ENCODE measurements around the gene EIF4G1. TPM values are rescaled to one million over a fixed set of nuclear protein-coding genes. Genes with fewer than 3 reads are reported as not detected.

The EIF4G1 gene
- total and polyA plus RNA-seq, 10 of the 15 experiments (the other 5 are each of a cell fraction or from before 2014, with no cell fraction given) = 5.7 to 462 (median 237) TPM

GRCh38 chr3:184373422-184373821, 59.0 kb downstream of the EIF4G1 start (continued):
- TF ChIP-seq ZNF687 (IDR thresholded peaks at IDR 0.05) = no peak
- TF ChIP-seq NKRF (conservative IDR thresholded peaks at IDR 0.05) = no peak
- TF ChIP-seq RFX5 (IDR thresholded peaks at IDR 0.05; ENCODE audit: low read depth, low read length) = no peak
- no peak for TF ChIP-seq NBN (IDR thresholded peaks at IDR 0.05)
- no peak for TF ChIP-seq BCL11A (IDR thresholded peaks at IDR 0.05; ENCODE audit: low read depth, low read length)
- no peak for TF ChIP-seq SMC3 (IDR thresholded peaks at IDR 0.05; ENCODE audit: borderline replicate concordance, low read length)

- ChIA-PET POLR2A (no interaction called here), RAD21 (ENCODE audit: unreplicated experiment) (no interaction called here), SMC1A (ENCODE audit: uncharacterized antibody, unreplicated experiment) (no interaction called here), CTCF (interaction anchor here (1.2 to 2.1 kb wide), 3 partner anchors 165 to 403 kb away, joined by 3 to 6 read pairs (median 4); no protein-coding TSS in a partner anchor)
- Histone ChIP-seq H3K27ac (ENCODE audit: control insufficient read depth, insufficient read depth) (no peak overlapping the region), H3K4me3 (no peak overlapping the region), H3K9ac (ENCODE audit: control insufficient read depth, insufficient read depth, low read length) (no peak overlapping the region), H3K9me3 (replicated peaks; ENCODE audit: control insufficient read depth, insufficient read depth, low read length) (no peaks in the 10 kb centered on the region), H3K79me2 (ENCODE audit: control insufficient read depth, insufficient read depth, low read length) (no peaks in the 10 kb centered on the region), H3K4me2 (ENCODE audit: control insufficient read depth, insufficient read depth) (no peak overlapping the region), H3K4me1 (ENCODE audit: control insufficient read depth, insufficient read depth, low read length) (no peaks in the 10 kb centered on the region), H2AFZ (ENCODE audit: control insufficient read depth, low read depth, low read length) (no peak overlapping the region), H3K36me3 (ENCODE audit: control insufficient read depth in 2 of 2, insufficient read depth in 2 of 2, low read length in 1 of 2) (no peaks in the 10 kb centered on the region), H4K20me1 (ENCODE audit: control insufficient read depth, insufficient read depth) (no peaks in the 10 kb centered on the region), H3K27me3 (replicated peaks in 1 of 2; ENCODE audit: control insufficient read depth in 2 of 2, insufficient read depth in 2 of 2, low read length in 1 of 2) (peaks cover 3 to 11% of the 10 kb centered on the region in 2 experiments)
- ATAC-seq (no peak), DNase-seq (ENCODE audit: low read depth, low spot score) (no peak), FAIRE-seq (no peak)
- no TSS peak for BruUV-seq (replicated peaks)
- in situ Hi-C loops (cut with MboI) = no loop called here
- WGBS (ENCODE audit: insufficient coverage, insufficient replicate concordance, low lambda C conversion rate, missing lambda C conversion rate) = 34% methylated on average over 12 of the region's 12 CpGs
- intact Hi-C loops (cut with micrococcal nuclease; ENCODE audit: unreplicated experiment) = no loop called here
- no peak for TF ChIP-seq TARDBP (IDR thresholded peaks at IDR 0.05; ENCODE audit: borderline replicate concordance)
- no peak for TF ChIP-seq ZNF687 (IDR thresholded peaks at IDR 0.05)
- no peak for TF ChIP-seq SUZ12 (IDR thresholded peaks at IDR 0.05; ENCODE audit: unreplicated experiment)
- TF ChIP-seq HCFC1 (IDR thresholded peaks at IDR 0.05; ENCODE audit: low read length) = no peak
- TF ChIP-seq RB1 (IDR thresholded peaks at IDR 0.05; ENCODE audit: borderline replicate concordance) = no peak
- TF ChIP-seq ESRRA (IDR thresholded peaks at IDR 0.05; ENCODE audit: low read length) = no peak
Observed at GRCh38 chr3:184375747-184376461, 61.5 kb downstream of the EIF4G1 start.
